H1 (cell line): ENCODE data around the gene GALNT4. TPM values are rescaled to one million over a fixed set of nuclear protein-coding genes. Genes with fewer than 3 reads are reported as not detected.

Experiments used
- BACH1 ChIP-seq: IDR thresholded peaks from 2 replicates; pipeline ENCODE4 v1.6.1; 2012; ENCODE audit warnings: low read length, improper control_type of control experiment
- CHD1 ChIP-seq: IDR thresholded peaks from 2 replicates; pipeline ENCODE4 v1.6.1; 2012; ENCODE audit warnings: low read depth, low read length, improper control_type of control experiment
- FOSL1 ChIP-seq: IDR thresholded peaks from 2 replicates; pipeline ENCODE4 v1.6.1; 2011; ENCODE audit warnings: mild to moderate bottlenecking, low read depth, low read length, moderate library complexity; ENCODE audit not compliant: insufficient read depth
- JUND ChIP-seq: IDR thresholded peaks from 2 replicates; pipeline ENCODE4 v1.6.1; 2011; ENCODE audit warnings: mild to moderate bottlenecking, improper control_type of control experiment, low read length
- POLR2AphosphoS5 ChIP-seq: IDR thresholded peaks from 2 replicates; pipeline ENCODE4 v1.6.1; 2011; ENCODE audit warnings: low read depth, low read length
- RBBP5 ChIP-seq: IDR thresholded peaks from 2 replicates; pipeline ENCODE4 v1.7.1; 2012; ENCODE audit warnings: low read depth, mild to moderate bottlenecking, inconsistent platforms, low read length, moderate library complexity, borderline replicate concordance
- SIN3A ChIP-seq, 2 experiments: IDR thresholded peaks in 1 of 2; conservative IDR thresholded peaks in 1 of 2; 2 replicates each; pipeline ENCODE4 v1.6.1; 2011 to 2012; ENCODE audit warnings: low read length in 2 of 2, improper control_type of control experiment in 1 of 2, low read depth in 1 of 2, mild to moderate bottlenecking in 1 of 2
- SIX5 ChIP-seq: IDR thresholded peaks from 2 replicates; pipeline ENCODE4 v1.6.1; 2011; ENCODE audit warnings: mild to moderate bottlenecking, low read depth, low read length
- TAF1 ChIP-seq: IDR thresholded peaks from 2 replicates; pipeline ENCODE4 v1.6.1; 2011; ENCODE audit warnings: mild to moderate bottlenecking, low read depth, low read length
- TEAD4 ChIP-seq: IDR thresholded peaks from 2 replicates; pipeline ENCODE4 v1.6.1; 2012; ENCODE audit warnings: low read depth, low read length, inconsistent platforms, mixed read lengths
- polyA plus RNA-seq, 7 experiments: library from polyadenylated mRNA; depleted of rRNA in 3 of 7; stranded (reverse) in 5 of 7; unstranded in 2 of 7; fragments of >200 nt in 5 of 7; fragments of 200-250 nt in 2 of 7; gene quantifications; 1 replicate in 5 of 7; 2 replicates in 1 of 7; 4 replicates in 1 of 7; pipeline versions ENCODE4 v1.2.1 to v1.2.3, GENCODE V29; 2011 to 2013; ENCODE audit warnings: missing spikeins in 2 of 7, mixed read lengths in 2 of 7
- total RNA-seq: library from RNA; stranded (reverse); fragmentation: NEBNext Ultra II Directional; extraction: Animal tissue kit (Norgen Biotek cat#: 25700); gene quantifications from 2 replicates; pipeline ENCODE4 v1.2.1, GENCODE V29; 2021

Gene GALNT4
- total and polyA plus RNA-seq, 2 of the 8 experiments (the other 6 are each of a cell fraction or from before 2014, with no cell fraction given) = 0.45 to 3.3 TPM

GRCh38 chr12:89492883-89493282 lies 31.7 kb downstream of the GALNT4 start (continued):
- no peak for TF ChIP-seq SIN3A (conservative IDR thresholded peaks at IDR 0.05 in 1 of 2, IDR thresholded peaks at IDR 0.05 in 1 of 2; ENCODE audit: low read depth in 1 of 2, low read length in 2 of 2)
- no peak for TF ChIP-seq TAF1
- no peak for TF ChIP-seq CHD1
- TF ChIP-seq FOSL1 = no peak
- TF ChIP-seq JUND = no peak
- TF ChIP-seq SIX5 = no peak
- no peak for TF ChIP-seq POLR2AphosphoS5
- TF ChIP-seq BACH1 = no peak
- TF ChIP-seq RBBP5 = no peak
- no peak for TF ChIP-seq TEAD4
